DMS 273 (cell line): Measurements from ENCODE around the gene RIPOR3.
"Not testable (repeated sequence)": the region's sequence is repeated elsewhere in the genome, so short reads cannot be mapped to it uniquely, and the experiment has no call there.

Source experiments
- DNase-seq: peaks from one replicate; lab custom pipeline; 2025; ENCODE audit not compliant: unreplicated experiment; lab: John Stamatoyannopoulos, UW

The RIPOR3 gene

DNA sequence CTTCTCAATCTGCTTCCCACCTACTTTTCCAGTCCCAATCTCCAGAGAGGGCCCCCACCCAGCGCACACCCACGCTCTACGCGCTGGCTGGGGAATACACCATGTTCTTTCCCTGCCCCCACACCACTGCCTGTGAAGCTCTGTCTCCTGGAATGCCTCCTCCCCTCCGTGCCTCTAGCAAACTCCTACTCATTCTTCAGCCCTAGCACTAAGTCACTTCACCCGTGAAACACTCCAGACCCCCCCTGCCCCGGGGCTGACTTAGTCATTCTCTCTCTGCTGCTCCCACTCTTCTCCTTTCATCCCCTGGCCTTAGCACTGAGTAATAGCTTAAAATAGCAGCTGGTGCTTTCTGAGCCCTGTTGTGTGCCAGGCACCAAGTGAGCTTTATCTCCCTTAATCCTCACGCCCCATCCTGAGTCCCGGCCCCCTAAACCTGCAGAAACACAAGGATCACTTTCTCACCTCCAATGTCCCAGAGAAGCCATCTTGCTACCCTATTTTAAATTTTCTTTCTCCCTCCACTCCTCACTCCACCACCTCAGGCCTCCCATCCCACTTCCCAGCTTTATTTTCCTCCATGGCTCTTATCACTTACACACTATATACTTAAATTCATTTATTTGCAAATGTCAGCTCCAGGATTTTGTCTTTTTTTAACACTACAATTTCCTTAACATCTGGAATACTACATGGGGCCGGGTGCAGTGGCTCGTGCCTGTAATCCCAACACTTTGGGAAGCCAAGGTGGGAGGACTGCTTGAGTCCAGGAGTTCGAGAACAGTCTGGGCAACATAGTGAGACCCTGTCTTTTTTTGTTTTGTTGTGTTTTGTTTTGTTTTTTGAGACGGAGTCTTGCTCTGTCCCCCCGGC is 33.7 kb upstream of the RIPOR3 start:
- DNase-seq: peak; percentile 41

DNA sequence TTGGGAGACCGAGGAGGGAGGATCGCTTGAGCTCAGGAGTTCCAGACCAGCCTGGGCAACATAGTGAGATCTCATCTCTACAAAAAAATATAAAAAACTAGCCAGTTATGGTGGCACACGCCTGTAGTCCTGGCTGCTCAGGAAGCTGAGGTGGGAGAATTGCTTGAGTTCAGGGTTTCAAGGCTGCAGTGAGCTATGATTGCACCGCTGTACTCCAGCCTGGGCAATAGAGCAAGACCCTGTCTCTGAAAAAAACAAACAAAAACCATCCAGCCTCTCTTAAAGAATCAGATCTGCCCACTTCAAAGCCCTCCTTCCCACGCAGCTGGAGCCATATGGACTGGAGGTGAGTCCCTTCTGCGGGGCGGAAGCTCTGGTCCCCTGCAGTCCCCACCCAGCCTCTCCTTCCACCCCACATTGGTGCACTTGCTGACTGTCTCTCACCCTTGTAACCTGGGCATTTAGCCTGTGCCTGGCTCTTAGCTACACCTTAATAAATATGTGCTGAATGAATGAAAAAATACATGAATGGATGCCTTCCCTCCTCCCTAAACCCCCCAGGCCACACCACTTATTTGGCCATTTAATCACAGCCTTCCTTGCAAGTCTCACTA is 32.9 kb upstream of the RIPOR3 start:
- no peak for DNase-seq

DNA sequence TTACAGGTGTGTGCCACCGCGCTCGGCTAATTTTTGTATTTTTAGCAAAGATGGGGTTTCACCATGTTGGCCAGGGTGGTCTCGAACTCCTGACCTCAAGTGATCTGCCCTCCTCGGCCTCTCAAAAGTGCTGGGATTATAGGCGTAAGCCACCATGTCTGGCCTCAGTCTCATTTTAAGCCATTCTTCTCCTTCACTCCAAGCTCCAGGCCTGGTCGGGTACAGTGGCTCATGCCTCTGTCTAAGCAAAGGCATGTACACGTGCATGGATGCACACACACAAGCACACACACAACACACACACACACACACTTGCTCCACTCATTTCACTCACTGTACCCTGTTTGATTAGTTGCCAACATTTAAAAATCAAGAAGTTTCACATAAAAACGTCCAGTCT is 32.3 kb upstream of the RIPOR3 start:
- DNase-seq: no peak

DNA sequence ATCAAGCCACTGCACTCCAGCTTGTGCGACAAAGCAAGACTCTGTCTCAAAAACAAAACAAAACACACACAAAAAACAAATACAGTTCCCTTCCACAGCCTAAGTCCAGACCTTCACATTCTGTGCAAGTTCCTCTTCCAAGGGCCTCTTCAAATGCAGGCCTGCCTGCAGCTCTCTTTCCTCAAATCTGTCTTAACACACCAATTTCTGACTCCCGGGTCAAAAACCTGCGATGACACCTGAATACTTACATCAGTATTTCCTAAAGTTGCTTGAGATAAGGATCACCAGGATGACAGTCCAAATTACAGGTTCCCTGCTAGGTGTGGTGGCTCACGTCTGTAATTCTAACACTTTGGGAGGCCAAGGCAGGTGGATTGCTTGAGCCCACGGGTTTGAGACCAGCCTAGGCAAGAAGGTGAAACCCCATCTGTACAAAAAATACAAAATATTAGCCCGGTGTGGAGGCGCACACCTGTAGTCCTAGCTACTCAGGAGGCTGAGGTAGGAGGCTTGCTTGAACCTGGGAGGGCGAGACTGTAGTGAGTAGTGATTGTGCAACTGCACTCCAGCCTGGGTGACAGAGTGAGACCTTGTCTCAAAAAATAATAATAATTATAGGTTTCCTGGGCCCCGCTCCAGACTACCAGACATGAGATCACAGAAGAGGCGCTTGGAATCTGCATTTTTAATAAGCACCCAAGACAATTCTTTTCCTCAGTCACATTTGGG is 31.2 kb upstream of the RIPOR3 start:
- DNase-seq: no peak

GRCh38 chr20:50721881-50722281 is 30.5 kb upstream of the RIPOR3 start:
- DNase-seq: no peak

GRCh38 chr20:50720582-50720981 is 29.2 kb upstream of the RIPOR3 start:
- DNase-seq: no peak

DNA sequence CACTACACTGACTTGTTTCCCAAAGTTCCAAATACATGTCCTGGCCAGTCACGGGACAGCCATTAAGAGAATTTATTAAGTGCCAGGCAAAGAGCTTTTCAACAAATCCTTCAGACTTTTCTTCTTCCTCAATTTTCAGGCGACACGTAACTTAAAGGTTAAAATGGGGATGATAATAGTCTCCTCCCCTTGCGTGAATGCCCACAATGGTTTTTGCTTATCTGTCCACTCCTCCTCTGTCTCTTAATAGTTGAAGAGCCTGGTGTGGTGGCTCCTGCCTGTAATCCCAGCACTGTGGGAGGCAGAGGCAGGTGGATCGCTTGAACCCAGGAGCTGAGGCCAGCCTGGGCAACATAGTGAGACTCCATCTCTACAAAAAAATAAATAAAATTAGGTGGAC is 28.7 kb upstream of the RIPOR3 start:
- no peak for DNase-seq

- DNase-seq: no peak
These were observed 28.0 kb upstream of the RIPOR3 start for GRCh38 chr20:50719328-50719727.

GRCh38 chr20:50717974-50718761 is 26.8 kb upstream of the RIPOR3 start:
- DNase-seq: peak; percentile 42

- DNase-seq: no peak
These were observed 26.0 kb upstream of the RIPOR3 start for GRCh38 chr20:50717312-50717711.

- DNase-seq: no peak
These were observed 25.2 kb upstream of the RIPOR3 start for GRCh38 chr20:50716518-50716917.

GRCh38 chr20:50715694-50716093 is 24.4 kb upstream of the RIPOR3 start:
- no peak for DNase-seq

GRCh38 chr20:50714426-50714825 is 23.1 kb upstream of the RIPOR3 start:
- DNase-seq: not testable (repeated sequence)

DNA sequence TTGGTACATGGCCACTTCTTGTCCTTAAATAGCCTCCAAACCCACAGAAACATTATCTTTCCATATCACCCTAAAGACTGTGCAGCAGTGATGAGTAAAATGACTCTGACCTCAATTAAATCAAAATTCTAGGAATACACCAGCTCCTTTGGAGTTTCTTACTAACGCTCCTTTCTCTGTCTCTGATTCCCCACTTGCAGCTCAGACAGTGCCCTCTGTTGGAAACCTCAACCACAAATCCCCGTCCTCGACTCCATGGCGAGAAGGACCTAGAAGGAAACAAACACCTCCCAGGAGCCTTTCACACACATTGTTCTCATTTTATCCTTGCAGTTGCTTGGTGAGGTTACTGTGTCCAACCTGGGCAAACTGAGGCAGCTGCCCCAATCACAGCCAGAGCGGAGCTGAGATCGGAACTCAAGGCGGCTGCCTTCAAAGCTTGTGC is 22.3 kb upstream of the RIPOR3 start:
- DNase-seq: peak; percentile 37

GRCh38 chr20:50712771-50713656 is 21.7 kb upstream of the RIPOR3 start:
- DNase-seq: no peak

DNA sequence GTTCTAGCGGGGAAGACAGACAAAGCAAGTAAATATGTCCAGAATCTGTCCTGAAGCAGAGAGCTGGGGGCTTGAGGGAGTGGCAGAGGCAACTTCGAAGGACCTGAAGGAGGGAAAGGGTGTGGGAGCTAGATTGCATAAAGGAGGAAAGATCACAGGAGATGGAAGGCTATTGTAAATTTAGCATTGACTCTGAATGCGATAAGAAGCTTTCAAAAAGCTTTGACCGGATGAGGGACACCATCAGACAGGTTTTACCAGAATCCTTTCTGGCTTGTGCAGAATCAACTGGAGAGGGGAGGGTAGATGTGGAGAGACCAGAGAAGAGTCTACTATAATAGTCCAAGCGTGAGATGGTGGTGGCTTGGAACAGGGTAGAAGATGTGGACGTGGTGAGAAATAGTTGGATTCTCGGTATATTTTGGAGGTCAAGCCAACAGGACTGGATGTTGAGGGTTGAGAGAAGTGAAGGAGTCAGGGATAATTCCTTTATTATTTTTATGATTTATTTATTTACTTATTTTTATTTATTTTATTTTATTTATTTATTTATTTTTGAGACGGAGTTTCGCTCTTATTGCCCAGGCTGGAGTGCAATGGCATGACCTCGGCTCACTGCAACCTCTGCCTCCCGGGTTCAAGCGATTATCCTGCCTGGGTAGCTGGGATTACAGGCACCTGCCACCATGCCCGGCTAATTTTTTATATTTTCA is 19.9 kb upstream of the RIPOR3 start:
- DNase-seq: no peak

GRCh38 chr20:50710492-50711063 is 19.2 kb upstream of the RIPOR3 start:
- DNase-seq: no peak

GRCh38 chr20:50709636-50709973 is 18.3 kb upstream of the RIPOR3 start:
- no peak for DNase-seq
